ENCODE results near the gene CDH4. TPM values are rescaled to one million over a fixed set of nuclear protein-coding genes. Genes with fewer than 3 reads are reported as not detected.

Gene CDH4
- total RNA-seq, 1 donor from 2014 or later, result 0.06 TPM

DNA sequence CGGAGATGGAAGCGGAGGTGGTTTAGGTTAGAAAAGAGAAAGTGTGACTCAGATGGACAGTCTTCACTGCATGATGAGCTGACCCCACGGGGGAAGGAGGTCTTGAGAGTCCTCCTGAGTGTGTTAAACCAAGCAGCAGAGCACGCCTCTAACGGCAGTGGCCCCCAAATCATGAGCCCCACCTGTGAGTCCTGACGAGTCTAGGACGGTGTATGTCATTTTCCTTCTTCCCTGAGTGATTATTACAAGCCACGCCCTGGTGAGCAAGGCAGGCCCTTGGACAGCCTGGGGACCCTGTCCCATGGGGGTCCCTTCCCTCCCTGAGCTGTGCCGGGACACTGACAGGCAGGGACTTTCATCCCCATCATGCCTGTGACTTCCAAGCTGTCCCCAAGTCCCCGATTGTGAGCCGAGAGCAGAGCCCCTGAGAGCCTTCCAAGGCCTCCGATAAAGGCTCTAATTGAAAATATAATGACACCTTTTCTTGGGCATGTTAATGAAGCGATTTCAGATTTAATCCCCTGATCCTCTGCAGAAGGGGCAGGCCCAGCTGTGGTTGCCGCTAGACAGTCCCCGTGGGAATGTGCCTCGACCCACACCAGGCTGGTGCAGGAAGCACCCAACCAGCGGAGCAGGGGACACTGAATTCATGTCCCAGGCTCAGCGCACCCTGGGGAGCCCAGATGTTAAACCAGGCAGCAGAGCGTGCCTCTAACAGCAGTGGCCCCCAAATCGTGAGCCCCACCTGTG is 493.5 kb downstream of the CDH4 start:
- Histone ChIP-seq H3K27ac (no peak overlapping the region), H3K4me1 (no peaks in the 10 kb centered on the region), H3K36me3 (no peaks in the 10 kb centered on the region), H3K27me3 (ENCODE audit: low read depth) (no peaks in the 10 kb centered on the region), H3K4me3 (no peak overlapping the region), H3K9me3 (peaks cover 6% of the 10 kb centered on the region)
- TF ChIP-seq CTCF (IDR thresholded peaks at IDR 0.05), result no peak
- ATAC-seq, result no peak
- intact Hi-C loops (cut with DNase I), result no loop called here
- peak; percentile 40 for DNase-seq

DNA sequence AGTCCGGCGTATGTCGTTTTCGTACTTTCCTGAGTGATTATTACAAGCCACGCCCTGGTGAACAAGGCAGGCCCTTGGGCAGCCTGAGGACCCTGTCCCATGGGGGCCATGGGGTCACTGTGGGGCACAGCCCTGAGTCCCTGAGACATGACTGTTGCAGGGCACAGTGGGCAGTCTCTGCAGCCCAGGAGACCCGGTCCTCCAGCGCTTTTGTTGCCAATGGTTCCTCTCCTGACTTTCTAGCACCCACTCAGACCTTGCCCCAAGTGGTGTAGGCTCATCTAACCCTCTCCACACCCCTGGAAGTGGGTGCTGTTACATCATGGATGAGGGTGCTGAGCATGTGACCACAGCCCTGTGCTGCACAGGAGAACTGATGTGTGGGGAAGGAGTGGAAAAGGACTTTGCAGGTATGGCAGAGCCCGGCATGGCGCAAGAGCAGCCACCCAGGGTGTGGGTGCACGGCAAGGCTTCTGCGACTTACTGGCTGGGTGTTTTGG is 494.1 kb downstream of the CDH4 start:
- DNase-seq (peak; percentile 24), ATAC-seq (no peak)
- Histone ChIP-seq H3K27me3 (ENCODE audit: low read depth) (no peaks in the 10 kb centered on the region), H3K4me1 (no peaks in the 10 kb centered on the region), H3K9me3 (peaks cover 11% of the 10 kb centered on the region), H3K36me3 (no peaks in the 10 kb centered on the region), H3K27ac (no peak overlapping the region), H3K4me3 (no peak overlapping the region)
- TF ChIP-seq CTCF (IDR thresholded peaks at IDR 0.05), result no peak
- intact Hi-C loops (cut with DNase I), result no loop called here

DNA sequence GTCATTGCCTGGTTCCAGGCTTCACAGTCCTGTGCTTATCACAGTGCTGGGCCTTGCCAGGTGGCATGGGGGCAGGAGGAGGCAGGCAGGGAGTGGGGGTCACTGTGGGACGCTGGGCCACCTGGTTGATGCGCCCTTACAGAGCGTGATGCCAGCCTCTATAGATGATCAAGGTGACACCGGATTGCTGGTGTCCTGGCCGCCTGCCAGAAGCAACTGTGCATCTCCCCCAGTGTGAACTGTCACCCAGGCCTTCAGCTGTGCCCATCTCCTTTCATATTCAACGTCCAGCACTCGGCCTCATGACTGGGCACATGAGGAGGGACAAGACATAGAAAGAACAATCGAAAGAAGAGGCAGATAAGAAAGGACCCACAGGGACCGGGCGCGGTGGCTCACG is 494.7 kb downstream of the CDH4 start:
- Histone ChIP-seq H3K27me3 (ENCODE audit: low read depth) (no peaks in the 10 kb centered on the region), H3K4me1 (no peaks in the 10 kb centered on the region), H3K4me3 (no peak overlapping the region), H3K27ac (no peak overlapping the region), H3K9me3 (peaks cover 14% of the 10 kb centered on the region), H3K36me3 (no peaks in the 10 kb centered on the region)
- intact Hi-C loops (cut with DNase I), result no loop called here
- ATAC-seq (no peak), DNase-seq (peak; percentile 28)
- TF ChIP-seq CTCF (IDR thresholded peaks at IDR 0.05), result no peak

DNA sequence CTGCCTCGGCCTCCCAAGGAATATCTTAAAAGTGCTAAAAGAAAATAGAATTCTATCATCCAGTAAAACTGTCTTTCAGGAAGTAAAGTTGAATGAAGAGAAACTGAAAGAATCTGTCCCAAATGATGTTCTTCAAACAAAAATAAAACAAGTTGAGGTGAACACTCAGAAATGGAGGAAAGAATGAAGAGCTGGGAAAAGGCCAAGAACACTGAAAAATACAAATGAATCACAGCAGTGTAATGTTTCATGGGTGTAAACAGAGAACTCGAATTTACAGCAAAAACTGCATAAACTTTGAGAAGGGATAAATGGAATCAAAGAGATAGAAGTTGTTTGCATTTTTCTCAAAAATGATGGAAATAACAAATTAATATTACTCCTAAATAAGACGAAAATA is 496.3 kb downstream of the CDH4 start:
- intact Hi-C loops (cut with DNase I), result no loop called here
- no peak for TF ChIP-seq CTCF (IDR thresholded peaks at IDR 0.05)
- ATAC-seq (no peak), DNase-seq (no peak)
- Histone ChIP-seq H3K27me3 (ENCODE audit: low read depth) (no peaks in the 10 kb centered on the region), H3K9me3 (peaks cover 14% of the 10 kb centered on the region), H3K36me3 (no peaks in the 10 kb centered on the region), H3K4me3 (no peak overlapping the region), H3K27ac (no peak overlapping the region), H3K4me1 (no peaks in the 10 kb centered on the region)

GRCh38 chr20:61749406-61750075 is 497.5 kb downstream of the CDH4 start:
- Histone ChIP-seq H3K36me3 (no peaks in the 10 kb centered on the region), H3K9me3 (peaks cover 14% of the 10 kb centered on the region), H3K4me3 (no peak overlapping the region), H3K27ac (no peak overlapping the region), H3K27me3 (ENCODE audit: low read depth) (no peaks in the 10 kb centered on the region), H3K4me1 (no peaks in the 10 kb centered on the region)
- intact Hi-C loops (cut with DNase I), result no loop called here
- ATAC-seq, result no peak
- peak; percentile 13 for DNase-seq
- no peak for TF ChIP-seq CTCF (IDR thresholded peaks at IDR 0.05)
